Breast epithelium (tissue), 3 donors: ENCODE measurements around the gene SULT6B1.

Source experiments
- CTCF ChIP-seq, 3 donors: fragments of 450-650 bp; IDR thresholded peaks; one replicate each; pipeline ENCODE4 v1.5.1; 2016 to 2017; ENCODE audit warnings: antibody characterized with exemption in 3 of 3, mild to moderate bottlenecking in 3 of 3, moderate library complexity in 3 of 3
- POLR2A ChIP-seq: fragments of 450-650 bp; IDR thresholded peaks from one replicate; pipeline ENCODE4 v1.6.1; 2016; ENCODE audit warnings: antibody characterized with exemption, mild to moderate bottlenecking, moderate library complexity
- POLR2AphosphoS5 ChIP-seq, 3 donors: sonication (generic); formaldehyde crosslinking; IDR thresholded peaks; one replicate each; pipeline ENCODE4 v1.6.1; 2017; ENCODE audit warnings: antibody characterized with exemption in 3 of 3

GRCh38 chr2:37149626-37150322, 38.7 kb downstream of the SULT6B1 start:
- TF ChIP-seq CTCF (IDR thresholded peaks at IDR 0.05) (no peak), POLR2AphosphoS5 (IDR thresholded peaks at IDR 0.05) (no peak), POLR2A (no peak)
